Measurements from ENCODE around the gene TUT1.

DNA sequence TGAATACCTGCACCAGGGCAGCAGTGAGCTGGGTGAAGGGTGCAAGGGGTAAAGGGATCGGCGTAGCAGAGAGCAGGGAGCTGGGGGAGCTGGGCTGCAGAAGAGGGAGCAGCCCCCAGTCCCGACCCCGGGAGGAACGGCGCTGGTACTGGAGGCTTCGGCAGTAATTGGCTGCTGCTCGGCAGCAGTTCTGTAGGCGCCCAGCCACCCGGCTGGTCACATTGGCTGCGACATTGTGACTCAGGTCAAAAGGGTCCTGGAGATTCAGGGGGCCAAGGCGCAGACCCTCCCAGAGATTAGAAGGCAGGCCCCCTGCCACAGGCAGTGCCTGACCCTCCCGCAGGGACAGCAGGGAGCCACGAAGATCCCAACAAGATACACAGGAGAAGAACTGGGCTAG lies 15.5 kb downstream of the TUT1 start:
- TF ChIP-seq, protein P1, sequence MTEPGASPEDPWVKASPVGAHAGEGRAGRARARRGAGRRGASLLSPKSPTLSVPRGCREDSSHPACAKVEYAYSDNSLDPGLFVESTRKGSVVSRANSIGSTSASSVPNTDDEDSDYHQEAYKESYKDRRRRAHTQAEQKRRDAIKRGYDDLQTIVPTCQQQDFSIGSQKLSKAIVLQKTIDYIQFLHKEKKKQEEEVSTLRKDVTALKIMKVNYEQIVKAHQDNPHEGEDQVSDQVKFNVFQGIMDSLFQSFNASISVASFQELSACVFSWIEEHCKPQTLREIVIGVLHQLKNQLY (CRISPR knock-in tag; IDR thresholded peaks at IDR 0.05), result no peak
- no peak for TF ChIP-seq ZNF423 (CRISPR knock-in tag; IDR thresholded peaks at IDR 0.05)
- TF ChIP-seq, protein P2, sequence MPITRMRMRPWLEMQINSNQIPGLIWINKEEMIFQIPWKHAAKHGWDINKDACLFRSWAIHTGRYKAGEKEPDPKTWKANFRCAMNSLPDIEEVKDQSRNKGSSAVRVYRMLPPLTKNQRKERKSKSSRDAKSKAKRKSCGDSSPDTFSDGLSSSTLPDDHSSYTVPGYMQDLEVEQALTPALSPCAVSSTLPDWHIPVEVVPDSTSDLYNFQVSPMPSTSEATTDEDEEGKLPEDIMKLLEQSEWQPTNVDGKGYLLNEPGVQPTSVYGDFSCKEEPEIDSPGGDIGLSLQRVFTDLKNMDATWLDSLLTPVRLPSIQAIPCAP (CRISPR knock-in tag; IDR thresholded peaks at IDR 0.05), result no peak
- TF ChIP-seq, protein P3, sequence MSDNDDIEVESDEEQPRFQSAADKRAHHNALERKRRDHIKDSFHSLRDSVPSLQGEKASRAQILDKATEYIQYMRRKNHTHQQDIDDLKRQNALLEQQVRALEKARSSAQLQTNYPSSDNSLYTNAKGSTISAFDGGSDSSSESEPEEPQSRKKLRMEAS (CRISPR knock-in tag; IDR thresholded peaks at IDR 0.05), result no peak
- TF ChIP-seq, protein P4, sequence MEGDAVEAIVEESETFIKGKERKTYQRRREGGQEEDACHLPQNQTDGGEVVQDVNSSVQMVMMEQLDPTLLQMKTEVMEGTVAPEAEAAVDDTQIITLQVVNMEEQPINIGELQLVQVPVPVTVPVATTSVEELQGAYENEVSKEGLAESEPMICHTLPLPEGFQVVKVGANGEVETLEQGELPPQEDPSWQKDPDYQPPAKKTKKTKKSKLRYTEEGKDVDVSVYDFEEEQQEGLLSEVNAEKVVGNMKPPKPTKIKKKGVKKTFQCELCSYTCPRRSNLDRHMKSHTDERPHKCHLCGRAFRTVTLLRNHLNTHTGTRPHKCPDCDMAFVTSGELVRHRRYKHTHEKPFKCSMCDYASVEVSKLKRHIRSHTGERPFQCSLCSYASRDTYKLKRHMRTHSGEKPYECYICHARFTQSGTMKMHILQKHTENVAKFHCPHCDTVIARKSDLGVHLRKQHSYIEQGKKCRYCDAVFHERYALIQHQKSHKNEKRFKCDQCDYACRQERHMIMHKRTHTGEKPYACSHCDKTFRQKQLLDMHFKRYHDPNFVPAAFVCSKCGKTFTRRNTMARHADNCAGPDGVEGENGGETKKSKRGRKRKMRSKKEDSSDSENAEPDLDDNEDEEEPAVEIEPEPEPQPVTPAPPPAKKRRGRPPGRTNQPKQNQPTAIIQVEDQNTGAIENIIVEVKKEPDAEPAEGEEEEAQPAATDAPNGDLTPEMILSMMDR (IDR thresholded peaks at IDR 0.05), result no peak
- no peak for TF ChIP-seq ELF4 (CRISPR knock-in tag; IDR thresholded peaks at IDR 0.05; ENCODE audit: low read depth)
- TF ChIP-seq CREB1 (CRISPR knock-in tag; IDR thresholded peaks at IDR 0.05), result no peak
- TF ChIP-seq, protein P5, sequence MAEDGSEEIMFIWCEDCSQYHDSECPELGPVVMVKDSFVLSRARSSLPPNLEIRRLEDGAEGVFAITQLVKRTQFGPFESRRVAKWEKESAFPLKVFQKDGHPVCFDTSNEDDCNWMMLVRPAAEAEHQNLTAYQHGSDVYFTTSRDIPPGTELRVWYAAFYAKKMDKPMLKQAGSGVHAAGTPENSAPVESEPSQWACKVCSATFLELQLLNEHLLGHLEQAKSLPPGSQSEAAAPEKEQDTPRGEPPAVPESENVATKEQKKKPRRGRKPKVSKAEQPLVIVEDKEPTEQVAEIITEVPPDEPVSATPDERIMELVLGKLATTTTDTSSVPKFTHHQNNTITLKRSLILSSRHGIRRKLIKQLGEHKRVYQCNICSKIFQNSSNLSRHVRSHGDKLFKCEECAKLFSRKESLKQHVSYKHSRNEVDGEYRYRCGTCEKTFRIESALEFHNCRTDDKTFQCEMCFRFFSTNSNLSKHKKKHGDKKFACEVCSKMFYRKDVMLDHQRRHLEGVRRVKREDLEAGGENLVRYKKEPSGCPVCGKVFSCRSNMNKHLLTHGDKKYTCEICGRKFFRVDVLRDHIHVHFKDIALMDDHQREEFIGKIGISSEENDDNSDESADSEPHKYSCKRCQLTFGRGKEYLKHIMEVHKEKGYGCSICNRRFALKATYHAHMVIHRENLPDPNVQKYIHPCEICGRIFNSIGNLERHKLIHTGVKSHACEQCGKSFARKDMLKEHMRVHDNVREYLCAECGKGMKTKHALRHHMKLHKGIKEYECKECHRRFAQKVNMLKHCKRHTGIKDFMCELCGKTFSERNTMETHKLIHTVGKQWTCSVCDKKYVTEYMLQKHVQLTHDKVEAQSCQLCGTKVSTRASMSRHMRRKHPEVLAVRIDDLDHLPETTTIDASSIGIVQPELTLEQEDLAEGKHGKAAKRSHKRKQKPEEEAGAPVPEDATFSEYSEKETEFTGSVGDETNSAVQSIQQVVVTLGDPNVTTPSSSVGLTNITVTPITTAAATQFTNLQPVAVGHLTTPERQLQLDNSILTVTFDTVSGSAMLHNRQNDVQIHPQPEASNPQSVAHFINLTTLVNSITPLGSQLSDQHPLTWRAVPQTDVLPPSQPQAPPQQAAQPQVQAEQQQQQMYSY (CRISPR knock-in tag; IDR thresholded peaks at IDR 0.05), result no peak
- TF ChIP-seq JUN (CRISPR knock-in tag; IDR thresholded peaks at IDR 0.05), result no peak
